HEK293T (cell line): Measurements from ENCODE around the gene LRRC37A.
"Not testable (repeated sequence)": the region's sequence is repeated elsewhere in the genome, so short reads cannot be mapped to it uniquely, and the experiment has no call there.

ENCODE experiments used
- CTCF ChIA-PET: fragments of 350-600 bp; formaldehyde crosslinking; extraction: SDS; loops from one replicate; lab custom pipeline; 2021; ENCODE audit warnings: antibody characterized with exemption, inconsistent platforms; lab: Yijun Ruan, JAX
- POLR2A ChIA-PET: fragments of 350-600 bp; formaldehyde crosslinking; extraction: SDS; loops from one replicate; lab custom pipeline; 2020; ENCODE audit warnings: antibody characterized with exemption, inconsistent platforms; lab: Yijun Ruan, JAX
- DNase-seq: peaks from one replicate; pipeline ENCODE4 v3.0.0; 2012; ENCODE audit warnings: mixed read lengths; ENCODE audit errors: extremely low spot score
- ARNT ChIP-seq: fragments of 450-650 bp; IDR thresholded peaks from 2 replicates; pipeline ENCODE4 v1.6.1; 2017; ENCODE audit warnings: mild to moderate bottlenecking
- BHLHE40 ChIP-seq: fragments of 450-650 bp; IDR thresholded peaks from 2 replicates; pipeline ENCODE4 v1.6.1; 2016; ENCODE audit warnings: mild to moderate bottlenecking, moderate library complexity, borderline replicate concordance
- CTBP1 ChIP-seq: fragments of 450-650 bp; IDR thresholded peaks from 2 replicates; pipeline ENCODE4 v1.6.1; 2016; ENCODE audit warnings: borderline replicate concordance
- ELF4 ChIP-seq: fragments of 450-650 bp; IDR thresholded peaks from 2 replicates; pipeline ENCODE4 v1.6.1; 2017; ENCODE audit warnings: antibody characterized with exemption
- FOXA1 ChIP-seq: fragments of 450-650 bp; IDR thresholded peaks from 2 replicates; pipeline ENCODE4 v1.6.1; 2016; ENCODE audit warnings: mild to moderate bottlenecking
- FOXK2 ChIP-seq: fragments of 450-650 bp; IDR thresholded peaks from 2 replicates; pipeline ENCODE4 v1.6.1; 2016; ENCODE audit warnings: mild to moderate bottlenecking
- FOXM1 ChIP-seq: fragments of 450-650 bp; IDR thresholded peaks from 2 replicates; pipeline ENCODE4 v1.6.1; 2017; ENCODE audit warnings: mild to moderate bottlenecking, borderline replicate concordance
- HDGF ChIP-seq: fragments of 450-650 bp; IDR thresholded peaks from 2 replicates; pipeline ENCODE4 v1.6.1; 2017; ENCODE audit warnings: antibody characterized with exemption, borderline replicate concordance
- L3MBTL2 ChIP-seq: fragments of 450-650 bp; conservative IDR thresholded peaks from 2 replicates; pipeline ENCODE4 v1.6.1; 2016; ENCODE audit warnings: mild to moderate bottlenecking
- LEF1 ChIP-seq: fragments of 450-650 bp; IDR thresholded peaks from 2 replicates; pipeline ENCODE4 v1.6.1; 2017; ENCODE audit warnings: mild to moderate bottlenecking, borderline replicate concordance
- PKNOX1 ChIP-seq: fragments of 450-650 bp; IDR thresholded peaks from 2 replicates; pipeline ENCODE4 v1.6.1; 2016
- SP1 ChIP-seq: fragments of 450-650 bp; IDR thresholded peaks from 2 replicates; pipeline ENCODE4 v1.6.1; 2017
- SUZ12 ChIP-seq: fragments of 450-650 bp; IDR thresholded peaks from 2 replicates; pipeline ENCODE4 v1.6.1; 2016; ENCODE audit warnings: mild to moderate bottlenecking
- TARDBP ChIP-seq: fragments of 450-650 bp; IDR thresholded peaks from 2 replicates; pipeline ENCODE4 v1.6.1; 2016
- ZNF384 ChIP-seq: fragments of 450-650 bp; IDR thresholded peaks from 2 replicates; pipeline ENCODE4 v1.6.1; 2016

LRRC37A gene

DNA sequence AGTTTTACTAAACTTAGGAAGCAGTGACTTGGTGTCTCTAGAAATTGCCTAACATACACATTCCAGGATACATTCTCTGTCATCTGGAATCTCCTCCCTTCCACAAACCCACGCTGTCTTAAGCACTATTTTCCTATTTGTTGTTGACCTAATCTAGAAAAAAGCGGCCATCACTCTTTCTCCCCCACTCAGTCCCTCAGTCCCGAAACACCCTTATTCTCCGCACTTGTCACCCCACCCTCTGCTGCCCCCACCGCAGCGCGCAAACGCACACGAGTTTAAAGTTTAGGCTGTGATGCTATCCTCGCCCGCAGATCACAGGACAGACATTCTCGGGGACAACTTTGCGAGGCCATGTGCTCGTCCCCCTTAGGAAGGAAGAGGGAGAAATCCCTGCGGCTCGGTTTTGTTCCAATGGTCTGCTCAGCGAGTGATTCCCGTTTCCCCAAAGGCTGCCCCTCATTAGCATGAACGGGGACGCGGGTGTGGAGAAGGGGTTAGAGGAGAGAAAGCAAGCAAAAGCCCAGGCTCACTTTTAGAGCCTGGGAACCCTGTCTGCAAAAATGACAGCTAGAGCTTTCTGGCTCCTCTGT lies 28.8 kb upstream of the LRRC37A start:
- peak; percentile 51 for TF ChIP-seq L3MBTL2
- POLR2A ChIA-PET, result interaction anchor here (0.6 to 1.6 kb wide), 7 partner anchors 11 to 680 kb away, joined by 3 to 5 read pairs (median 4); partner anchors contain the start of gene KANSL1
- CTCF ChIA-PET, result interaction anchor here (0.5 kb wide), 1 partner anchor 263 kb away, joined by 3 read pairs; no protein-coding TSS in a partner anchor
- not testable (repeated sequence) for DNase-seq

DNA sequence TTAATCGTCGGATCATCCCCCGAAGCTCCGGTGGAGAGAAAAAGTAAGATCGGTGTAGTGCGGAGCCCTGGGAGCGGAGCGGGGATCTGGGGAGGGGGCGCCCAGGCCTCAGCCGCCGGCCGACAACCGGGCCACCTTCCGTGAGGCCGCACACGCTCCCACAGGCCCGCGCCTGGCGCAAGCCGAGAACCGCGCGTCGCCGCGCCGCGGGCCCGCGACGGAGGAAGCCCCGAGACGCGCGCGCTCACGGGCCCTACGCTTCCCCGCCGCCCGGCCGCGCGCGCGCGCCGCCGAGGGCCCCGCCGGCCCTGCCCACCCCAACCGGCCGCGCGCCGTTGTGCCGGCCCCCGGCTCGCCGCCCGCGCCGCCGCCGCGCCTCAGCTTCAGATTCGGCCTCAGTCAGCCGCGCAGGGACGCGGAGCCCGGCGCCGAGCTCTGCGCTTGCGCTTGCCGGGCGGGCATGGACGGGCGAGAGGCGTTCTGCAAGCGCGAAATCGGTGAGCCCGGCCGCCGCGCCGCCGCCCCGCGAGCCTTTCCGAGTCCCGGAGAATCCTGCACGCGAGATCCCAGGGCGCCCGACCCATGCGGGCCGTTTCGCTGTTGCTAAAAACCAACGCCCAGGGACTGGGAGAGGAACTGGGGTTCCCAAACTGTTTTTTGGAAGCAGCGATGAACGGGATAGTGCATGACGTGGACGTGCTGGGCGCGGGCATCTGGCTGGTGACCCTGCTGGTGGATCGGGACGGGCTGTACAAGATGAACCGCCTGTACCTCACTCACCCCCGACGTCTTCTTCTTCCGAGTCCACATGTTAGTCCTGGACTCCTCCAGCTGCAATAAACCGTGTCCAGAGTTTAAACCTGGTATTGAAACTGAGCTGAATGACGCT lies 28.0 kb upstream of the LRRC37A start:
- peak; percentile 33; the same call in 1 of the 2 replicates for TF ChIP-seq L3MBTL2
- TF ChIP-seq ZNF384, result no peak
- no peak for TF ChIP-seq BHLHE40
- POLR2A ChIA-PET, result interaction anchor here (0.6 to 1.6 kb wide), 8 partner anchors 10 to 681 kb away, joined by 3 to 5 read pairs (median 4); partner anchors contain the start of gene KANSL1
- CTCF ChIA-PET, result interaction anchor here (0.5 to 1.2 kb wide), 2 partner anchors 20 to 264 kb away, joined by 3 read pairs; no protein-coding TSS in a partner anchor
- DNase-seq, result peak; percentile 91

GRCh38 chr17:46270032-46270431 lies 24.9 kb upstream of the LRRC37A start:
- CTCF ChIA-PET, result interaction anchor here (1.7 kb wide), 1 partner anchor 77 kb away, joined by 4 read pairs; the partner anchor contains the start of gene KANSL1
- no peak for TF ChIP-seq FOXK2
- TF ChIP-seq LEF1, result no peak
- no peak for TF ChIP-seq SUZ12
- TF ChIP-seq FOXM1, result no peak
- no peak for TF ChIP-seq SP1
- no peak for TF ChIP-seq FOXA1
- TF ChIP-seq ARNT, result no peak
- no peak for TF ChIP-seq PKNOX1
- no peak for TF ChIP-seq BHLHE40
- no peak for TF ChIP-seq CTBP1
- no peak for TF ChIP-seq HDGF
- POLR2A ChIA-PET, result no interaction called here
- DNase-seq, result no peak

DNA sequence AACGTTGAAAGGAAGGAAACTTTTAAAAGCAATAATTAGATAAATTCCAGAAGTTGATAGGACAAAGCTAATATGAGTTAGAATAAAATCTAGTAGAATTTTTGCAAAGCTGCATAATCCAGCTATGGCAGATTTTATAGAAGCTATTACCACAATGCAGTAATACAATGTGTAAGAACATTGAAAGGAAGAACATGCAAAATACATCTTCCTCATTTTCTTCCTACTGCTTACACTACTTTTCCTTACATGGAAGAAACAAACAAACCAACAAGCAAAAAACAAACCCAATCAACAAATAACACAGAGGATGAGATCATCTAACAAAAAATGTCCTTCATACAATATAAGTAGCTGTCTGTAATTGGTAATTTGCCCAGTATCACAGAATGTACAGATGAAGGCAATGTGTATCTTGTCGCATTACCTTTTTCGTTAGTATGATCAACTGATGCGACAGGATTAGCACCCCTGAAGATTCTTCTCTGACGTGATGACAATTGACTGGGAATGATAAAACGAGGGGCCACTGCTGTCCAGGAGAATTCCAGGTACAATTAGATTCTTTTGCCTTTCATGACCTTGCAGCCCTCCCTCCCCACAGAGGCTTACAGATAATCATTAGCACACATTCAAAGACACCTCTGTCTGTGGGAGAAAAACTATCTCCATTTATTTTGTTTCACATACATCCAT lies 21.2 kb upstream of the LRRC37A start:
- DNase-seq, result no peak
- TF ChIP-seq PKNOX1, result no peak
- no peak for TF ChIP-seq L3MBTL2
- POLR2A ChIA-PET, result no interaction called here
- CTCF ChIA-PET, result interaction anchor here (0.5 kb wide), 1 partner anchor 16 kb away, joined by 3 read pairs; no protein-coding TSS in a partner anchor

DNA sequence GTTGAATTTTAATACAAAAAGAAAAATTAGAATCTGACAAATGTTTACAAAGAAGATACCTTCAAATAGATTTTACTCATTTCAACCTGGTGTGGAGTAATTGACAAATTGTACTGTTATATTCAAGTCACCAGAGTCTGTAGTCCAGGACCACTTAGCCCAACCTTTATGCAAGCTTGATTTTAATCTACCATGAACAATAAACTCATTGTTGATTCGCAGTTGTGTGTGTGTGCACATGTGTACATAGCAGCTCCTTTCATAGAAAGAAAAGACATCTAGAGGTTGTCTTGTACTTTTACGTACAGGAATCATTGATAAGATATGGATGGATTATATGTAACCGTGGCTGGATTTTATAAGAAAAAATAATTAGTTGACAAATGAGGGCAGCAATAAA lies 20.7 kb upstream of the LRRC37A start:
- POLR2A ChIA-PET, result no interaction called here
- DNase-seq, result no peak
- TF ChIP-seq FOXK2 (no peak), SUZ12 (no peak), ELF4 (no peak), ARNT (no peak), ZNF384 (no peak), TARDBP (no peak), LEF1 (no peak), L3MBTL2 (no peak)
- CTCF ChIA-PET, result interaction anchor here (0.5 kb wide), 1 partner anchor 15 kb away, joined by 3 read pairs; no protein-coding TSS in a partner anchor

- ChIA-PET POLR2A (interaction anchor here (1.1 kb wide), 1 partner anchor 10 kb away, joined by 4 read pairs; no protein-coding TSS in a partner anchor), CTCF (interaction anchor here (1.1 kb wide), 1 partner anchor 10 kb away, joined by 4 read pairs; no protein-coding TSS in a partner anchor)
- DNase-seq, result not testable (repeated sequence)
These were observed 18.0 kb upstream of the LRRC37A start for GRCh38 chr17:46276728-46277479.

DNA sequence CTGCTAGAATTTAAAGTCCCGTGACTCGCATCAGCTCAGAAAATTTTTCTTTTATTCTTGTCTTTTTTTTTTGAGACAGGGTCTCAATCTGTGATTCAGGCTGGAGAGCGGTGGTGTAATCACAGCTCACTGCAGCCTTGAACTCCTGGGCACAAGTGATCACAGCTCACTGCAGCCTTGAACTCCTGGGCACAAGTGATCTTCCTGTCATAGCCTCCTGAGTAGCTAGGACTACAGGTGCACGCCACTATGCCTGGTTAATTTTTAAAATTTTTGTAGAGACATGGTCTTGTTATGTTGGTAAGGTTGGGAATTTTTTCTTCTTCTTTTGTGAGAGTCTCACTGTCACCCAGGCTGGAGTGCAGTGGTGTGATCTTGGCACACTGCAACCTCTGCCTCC lies 13.6 kb upstream of the LRRC37A start:
- POLR2A ChIA-PET, CTCF ChIA-PET, DNase-seq: not testable (repeated sequence)

- POLR2A ChIA-PET, CTCF ChIA-PET, DNase-seq: not testable (repeated sequence)
These were observed 12.3 kb upstream of the LRRC37A start for GRCh38 chr17:46282635-46283034.

DNA sequence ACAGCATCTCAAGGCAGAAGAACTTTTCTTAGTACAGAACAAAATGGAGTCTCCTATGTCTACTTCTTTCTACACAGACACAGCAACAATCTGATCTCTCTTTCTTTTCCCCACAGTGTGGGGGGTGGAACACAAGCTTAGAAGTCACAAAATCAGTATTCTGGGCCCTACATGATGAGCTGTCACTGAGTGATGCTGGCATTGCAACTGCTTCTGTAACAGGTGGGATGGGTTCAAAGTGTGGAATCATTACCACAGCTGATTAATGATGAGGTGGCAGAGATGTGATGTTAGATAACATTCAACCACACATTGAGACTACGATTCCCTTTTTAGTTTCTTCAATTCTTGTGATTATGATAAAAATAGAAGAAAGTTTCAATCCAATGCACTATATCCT lies 10.5 kb upstream of the LRRC37A start:
- DNase-seq, CTCF ChIA-PET, POLR2A ChIA-PET: not testable (repeated sequence)

DNA sequence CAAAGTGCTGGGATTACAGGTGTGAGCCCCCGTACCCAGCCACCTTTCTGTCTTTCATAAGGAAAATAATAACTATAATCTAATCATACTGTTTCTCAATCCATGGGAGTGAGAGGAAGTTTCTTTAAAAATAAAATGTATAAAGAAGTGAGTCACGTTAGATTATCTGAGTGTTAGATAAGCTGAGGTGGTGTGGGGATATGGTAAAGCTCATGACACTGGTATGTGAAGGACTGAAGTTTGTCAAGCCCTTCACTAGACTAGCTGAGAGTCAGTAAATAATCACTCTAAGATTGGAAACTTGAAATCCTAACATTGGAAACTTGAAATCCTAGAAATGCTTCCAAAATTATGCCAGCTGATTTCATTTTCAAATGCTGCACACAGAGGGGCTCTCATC lies 9.4 kb upstream of the LRRC37A start:
- CTCF ChIA-PET, DNase-seq, POLR2A ChIA-PET: not testable (repeated sequence)

DNA sequence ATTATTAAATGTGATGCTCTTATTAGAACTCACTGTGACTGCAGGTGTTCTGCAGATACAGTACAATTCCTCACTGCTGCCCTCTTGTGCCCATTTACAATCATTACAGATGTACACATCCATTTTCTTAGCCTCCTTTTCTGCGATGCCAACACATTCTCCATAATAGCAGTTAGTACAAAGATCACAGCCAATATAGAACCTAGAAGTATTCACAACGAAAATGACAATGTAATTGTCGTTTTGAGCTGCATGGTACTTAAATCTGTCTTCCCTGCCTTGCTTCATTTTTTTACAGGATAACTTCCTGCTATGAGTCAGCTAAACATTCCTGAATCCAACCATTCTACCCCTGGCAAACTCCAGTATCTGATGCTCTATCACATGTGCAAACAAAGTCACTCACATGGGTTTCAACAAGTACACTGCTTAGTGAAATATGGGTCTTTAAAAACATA lies 8.1 kb upstream of the LRRC37A start:
- CTCF ChIA-PET, result interaction anchor here (0.6 to 0.7 kb wide), 3 partner anchors 10 to 455 kb away, joined by 3 to 4 read pairs (median 3); no protein-coding TSS in a partner anchor
- POLR2A ChIA-PET, DNase-seq: not testable (repeated sequence)

DNA sequence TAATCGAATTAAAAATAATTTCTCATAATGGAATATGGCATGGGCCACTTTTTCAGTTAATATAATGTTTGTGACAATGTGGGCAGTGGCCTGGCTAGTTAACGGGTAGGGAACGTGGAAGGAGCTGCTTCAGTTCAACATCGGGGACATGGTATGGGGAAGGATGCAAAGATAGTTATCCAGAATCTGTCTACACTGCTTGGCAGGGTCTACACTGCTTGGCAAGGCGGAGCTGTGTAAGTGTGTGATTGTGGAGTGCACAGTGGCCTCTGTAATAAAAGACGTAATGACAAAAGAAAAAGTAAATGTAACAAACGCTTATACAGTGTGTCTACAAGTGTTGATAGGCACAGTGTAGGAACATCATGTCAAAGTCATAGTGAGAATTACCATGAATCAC lies 7.3 kb upstream of the LRRC37A start:
- CTCF ChIA-PET, POLR2A ChIA-PET: not testable (repeated sequence)

More for the DNA sequence above, 7.3 kb upstream of the LRRC37A start:
- not testable (repeated sequence) for DNase-seq
